ENCODE data around the gene FKBP8. TPM values are rescaled to one million over a fixed set of nuclear protein-coding genes. Genes with fewer than 3 reads are reported as not detected.

FKBP8 gene
- total RNA-seq, 1 experiment from 2014 or later = 261 TPM

DNA sequence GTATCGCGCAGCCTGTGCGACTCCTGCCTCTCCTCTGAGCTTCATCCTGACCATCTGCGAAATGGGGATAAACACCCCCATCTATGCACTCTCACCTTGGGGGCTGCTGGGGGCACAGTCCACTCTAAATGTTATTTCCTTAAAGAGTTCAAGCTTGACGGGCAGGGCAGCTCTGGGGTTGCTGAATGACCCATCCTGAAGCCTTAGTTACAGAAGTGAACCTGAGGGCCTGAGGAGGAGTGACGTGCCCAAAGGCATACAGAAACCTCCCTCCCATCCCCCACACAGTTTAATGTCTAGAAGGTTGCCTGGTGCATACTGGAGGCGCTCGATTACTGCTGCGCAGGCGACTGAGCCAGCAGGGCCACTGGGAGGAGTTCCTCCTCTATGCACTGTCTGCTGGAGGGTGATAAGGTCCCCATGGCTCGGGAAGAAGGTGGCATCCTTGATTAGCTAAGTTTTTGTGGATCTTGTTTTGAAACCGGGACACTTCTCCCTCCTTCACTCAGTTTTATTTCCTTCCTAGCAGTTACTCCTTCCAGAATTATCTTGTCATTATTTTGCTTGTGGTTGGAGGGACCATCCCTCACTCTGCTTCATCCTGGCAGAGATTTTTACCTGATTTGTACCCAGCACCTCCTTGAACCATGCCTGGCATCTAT is 572 bp upstream of the FKBP8 start:
- H4K20me1 ChIP-seq (ENCODE audit: insufficient read depth) = no peaks in the 10 kb centered on the region
- H2AFZ ChIP-seq (ENCODE audit: low read depth, low read length, poor library complexity, severe bottlenecking) = no peak overlapping the region
- no peaks in the 10 kb centered on the region for H3K27me3 ChIP-seq (ENCODE audit: insufficient read depth, low read length)
- RAD21 ChIA-PET (ENCODE audit: low non-redundant PET in 1 of 2, low total read pairs in 2 of 2, uncharacterized antibody in 2 of 2, unreplicated experiment in 2 of 2) = no interaction called here
- peak overlapping the region; percentile 48 for H3K27ac ChIP-seq (ENCODE audit: low read depth, low read length)
- peak; percentile 89 for ATAC-seq
- peak overlapping the region; percentile 79 for H3K4me2 ChIP-seq (ENCODE audit: low read length)
- peaks cover 8 to 18% of the 10 kb centered on the region in 2 experiments for H3K4me1 ChIP-seq (ENCODE audit: control insufficient read depth in 1 of 2, insufficient read depth in 2 of 2, low read length in 2 of 2)
- DNase-seq (ENCODE audit: low read depth, low spot score) = peak; percentile 76
- TF ChIP-seq SIN3A (IDR thresholded peaks at IDR 0.05; ENCODE audit: low read depth) (no peak), ZFX (IDR thresholded peaks at IDR 0.05) (no peak), RAD21 (IDR thresholded peaks at IDR 0.05; ENCODE audit: low read depth) (peak; percentile 67), JUND (IDR thresholded peaks at IDR 0.05) (no peak), EGR1 (IDR thresholded peaks at IDR 0.05; ENCODE audit: low read depth) (no peak), ELF1 (IDR thresholded peaks at IDR 0.05; ENCODE audit: borderline replicate concordance, low read depth) (no peak), POLR2A (IDR thresholded peaks at IDR 0.05; ENCODE audit: borderline replicate concordance, extremely low read depth, insufficient read depth, insufficient read length) (no peak), CBX3 (IDR thresholded peaks at IDR 0.05; ENCODE audit: low read depth) (no peak), EZH2phosphoT487 (IDR thresholded peaks at IDR 0.05; ENCODE audit: borderline replicate concordance) (no peak), ZNF274 (IDR thresholded peaks at IDR 0.05; ENCODE audit: low read depth, low read length) (no peak), TCF7L2 (IDR thresholded peaks at IDR 0.05; ENCODE audit: borderline replicate concordance, extremely low read depth, insufficient read depth, insufficient read length) (no peak), SRF (IDR thresholded peaks at IDR 0.05; ENCODE audit: low read depth) (no peak), FOSL1 (IDR thresholded peaks at IDR 0.05; ENCODE audit: low read depth) (no peak), YY1 (IDR thresholded peaks at IDR 0.05; ENCODE audit: extremely low read depth, insufficient replicate concordance, low read depth, low read length) (peak; percentile 47), POLR2AphosphoS5 (IDR thresholded peaks at IDR 0.05; ENCODE audit: low read depth, low read length) (peak; percentile 65; the same call in 1 of the 2 replicates)
- TF ChIP-seq, protein P1, sequence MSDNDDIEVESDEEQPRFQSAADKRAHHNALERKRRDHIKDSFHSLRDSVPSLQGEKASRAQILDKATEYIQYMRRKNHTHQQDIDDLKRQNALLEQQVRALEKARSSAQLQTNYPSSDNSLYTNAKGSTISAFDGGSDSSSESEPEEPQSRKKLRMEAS (IDR thresholded peaks at IDR 0.05) = peak; percentile 37; the same call in 1 of the 2 replicates
- TF ChIP-seq, protein P2, sequence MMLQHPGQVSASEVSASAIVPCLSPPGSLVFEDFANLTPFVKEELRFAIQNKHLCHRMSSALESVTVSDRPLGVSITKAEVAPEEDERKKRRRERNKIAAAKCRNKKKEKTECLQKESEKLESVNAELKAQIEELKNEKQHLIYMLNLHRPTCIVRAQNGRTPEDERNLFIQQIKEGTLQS (IDR thresholded peaks at IDR 0.05) = no peak
- TF ChIP-seq, protein P3, sequence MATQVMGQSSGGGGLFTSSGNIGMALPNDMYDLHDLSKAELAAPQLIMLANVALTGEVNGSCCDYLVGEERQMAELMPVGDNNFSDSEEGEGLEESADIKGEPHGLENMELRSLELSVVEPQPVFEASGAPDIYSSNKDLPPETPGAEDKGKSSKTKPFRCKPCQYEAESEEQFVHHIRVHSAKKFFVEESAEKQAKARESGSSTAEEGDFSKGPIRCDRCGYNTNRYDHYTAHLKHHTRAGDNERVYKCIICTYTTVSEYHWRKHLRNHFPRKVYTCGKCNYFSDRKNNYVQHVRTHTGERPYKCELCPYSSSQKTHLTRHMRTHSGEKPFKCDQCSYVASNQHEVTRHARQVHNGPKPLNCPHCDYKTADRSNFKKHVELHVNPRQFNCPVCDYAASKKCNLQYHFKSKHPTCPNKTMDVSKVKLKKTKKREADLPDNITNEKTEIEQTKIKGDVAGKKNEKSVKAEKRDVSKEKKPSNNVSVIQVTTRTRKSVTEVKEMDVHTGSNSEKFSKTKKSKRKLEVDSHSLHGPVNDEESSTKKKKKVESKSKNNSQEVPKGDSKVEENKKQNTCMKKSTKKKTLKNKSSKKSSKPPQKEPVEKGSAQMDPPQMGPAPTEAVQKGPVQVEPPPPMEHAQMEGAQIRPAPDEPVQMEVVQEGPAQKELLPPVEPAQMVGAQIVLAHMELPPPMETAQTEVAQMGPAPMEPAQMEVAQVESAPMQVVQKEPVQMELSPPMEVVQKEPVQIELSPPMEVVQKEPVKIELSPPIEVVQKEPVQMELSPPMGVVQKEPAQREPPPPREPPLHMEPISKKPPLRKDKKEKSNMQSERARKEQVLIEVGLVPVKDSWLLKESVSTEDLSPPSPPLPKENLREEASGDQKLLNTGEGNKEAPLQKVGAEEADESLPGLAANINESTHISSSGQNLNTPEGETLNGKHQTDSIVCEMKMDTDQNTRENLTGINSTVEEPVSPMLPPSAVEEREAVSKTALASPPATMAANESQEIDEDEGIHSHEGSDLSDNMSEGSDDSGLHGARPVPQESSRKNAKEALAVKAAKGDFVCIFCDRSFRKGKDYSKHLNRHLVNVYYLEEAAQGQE (IDR thresholded peaks at IDR 0.05; ENCODE audit: low read depth) = no peak
- TF ChIP-seq, protein P4, sequence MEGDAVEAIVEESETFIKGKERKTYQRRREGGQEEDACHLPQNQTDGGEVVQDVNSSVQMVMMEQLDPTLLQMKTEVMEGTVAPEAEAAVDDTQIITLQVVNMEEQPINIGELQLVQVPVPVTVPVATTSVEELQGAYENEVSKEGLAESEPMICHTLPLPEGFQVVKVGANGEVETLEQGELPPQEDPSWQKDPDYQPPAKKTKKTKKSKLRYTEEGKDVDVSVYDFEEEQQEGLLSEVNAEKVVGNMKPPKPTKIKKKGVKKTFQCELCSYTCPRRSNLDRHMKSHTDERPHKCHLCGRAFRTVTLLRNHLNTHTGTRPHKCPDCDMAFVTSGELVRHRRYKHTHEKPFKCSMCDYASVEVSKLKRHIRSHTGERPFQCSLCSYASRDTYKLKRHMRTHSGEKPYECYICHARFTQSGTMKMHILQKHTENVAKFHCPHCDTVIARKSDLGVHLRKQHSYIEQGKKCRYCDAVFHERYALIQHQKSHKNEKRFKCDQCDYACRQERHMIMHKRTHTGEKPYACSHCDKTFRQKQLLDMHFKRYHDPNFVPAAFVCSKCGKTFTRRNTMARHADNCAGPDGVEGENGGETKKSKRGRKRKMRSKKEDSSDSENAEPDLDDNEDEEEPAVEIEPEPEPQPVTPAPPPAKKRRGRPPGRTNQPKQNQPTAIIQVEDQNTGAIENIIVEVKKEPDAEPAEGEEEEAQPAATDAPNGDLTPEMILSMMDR (IDR thresholded peaks at IDR 0.05 in 2 of 3, conservative IDR thresholded peaks at IDR 0.05 in 1 of 3; ENCODE audit: borderline replicate concordance in 1 of 3, insufficient read depth in 1 of 3, low read depth in 2 of 3, low read length in 2 of 3) = peak in 2 of 3 experiments; percentile 20 to 30; a peak in 3 of 6 replicates
- CTCF ChIA-PET = no interaction called here
- no TSS peak for BruUV-seq (replicated peaks)
- peak overlapping the region; percentile 58; the same call in 1 of the 2 replicates for H3K9ac ChIP-seq (ENCODE audit: low read length)
- H3K36me3 ChIP-seq (ENCODE audit: control insufficient read depth in 1 of 2, insufficient read depth in 2 of 2, low read length in 2 of 2) = peaks cover 14 to 19% of the 10 kb centered on the region in 2 experiments; a peak in 3 of 4 replicates
- intact Hi-C loops (cut with micrococcal nuclease) = no loop called here
- H3K9me3 ChIP-seq (ENCODE audit: control insufficient read depth in 1 of 2, insufficient read depth in 1 of 2, low read depth in 1 of 2, low read length in 2 of 2) = no peaks in the 10 kb centered on the region
- POLR2A ChIA-PET = interaction anchor here (0.7 to 2.1 kb wide), 3 partner anchors 10 to 42 kb away, joined by 3 to 10 read pairs (median 4); partner anchors contain the start of gene KXD1
- H3K4me3 ChIP-seq (replicated peaks in 1 of 2; ENCODE audit: low read depth in 1 of 2, low read length in 2 of 2) = peak overlapping the region; percentile 56 to 60
- peaks cover 17% of the 10 kb centered on the region for H3K79me2 ChIP-seq (ENCODE audit: insufficient read depth, low read length)
- H3K9me2 ChIP-seq (ENCODE audit: insufficient read depth) = no peaks in the 10 kb centered on the region
